Smooth muscle cell (in vitro differentiated cells): ENCODE data around the gene CYP2W1. TPM values are rescaled to one million over a fixed set of nuclear protein-coding genes. Genes with fewer than 3 reads are reported as not detected.

Experiments used
- DNase-seq: peaks from one replicate; lab custom pipeline; 2025; ENCODE audit not compliant: unreplicated experiment; lab: John Stamatoyannopoulos, UW
- H2AFZ ChIP-seq: fragments of 200-600 bp; sonication (generic); 2 replicates; pipeline ENCODE4 v1.6.0; 2016; ENCODE audit warnings: antibody characterized with exemption, low read depth, mild to moderate bottlenecking
- H3F3A ChIP-seq: fragments of 200-600 bp; sonication (generic); 2 replicates; pipeline ENCODE4 v1.6.0; 2017; ENCODE audit warnings: antibody characterized with exemption, low read depth
- H3K27ac ChIP-seq: fragments of 200-600 bp; sonication (generic); 2 replicates; pipeline ENCODE4 v1.5.1; 2016; ENCODE audit warnings: low read depth, mild to moderate bottlenecking
- H3K27me3 ChIP-seq: fragments of 200-600 bp; sonication (generic); 2 replicates; pipeline ENCODE4 v1.6.1; 2016; ENCODE audit warnings: low read depth, mild to moderate bottlenecking
- H3K36me3 ChIP-seq: fragments of 200-600 bp; sonication (generic); 2 replicates; pipeline ENCODE4 v1.5.1; 2016; ENCODE audit warnings: low read depth
- H3K4me1 ChIP-seq: fragments of 200-600 bp; sonication (generic); 2 replicates; pipeline ENCODE4 v1.5.1; 2016; ENCODE audit warnings: low read depth
- H3K4me2 ChIP-seq: fragments of 200-600 bp; sonication (generic); 2 replicates; pipeline ENCODE4 v1.6.0; 2016; ENCODE audit warnings: mild to moderate bottlenecking
- H3K4me3 ChIP-seq: fragments of 200-600 bp; sonication (generic); 2 replicates; pipeline ENCODE4 v1.5.1; 2016; ENCODE audit warnings: mild to moderate bottlenecking
- H3K79me2 ChIP-seq: fragments of 200-600 bp; sonication (generic); 2 replicates; pipeline ENCODE4 v1.6.0; 2016; ENCODE audit warnings: low read depth, mild to moderate bottlenecking
- H3K9ac ChIP-seq: fragments of 200-600 bp; sonication (generic); 2 replicates; pipeline ENCODE4 v1.6.0; 2016; ENCODE audit warnings: low read depth
- H3K9me3 ChIP-seq: fragments of 200-600 bp; sonication (generic); replicated peaks from 2 replicates; pipeline ENCODE4 v1.5.1; 2016; ENCODE audit warnings: low read depth
- H4K20me1 ChIP-seq: fragments of 200-600 bp; sonication (generic); 2 replicates; pipeline ENCODE4 v1.6.0; 2016; ENCODE audit warnings: low read depth
- WGBS: methylation state at CpG from one replicate; pipeline ENCODE4 v1.1.7; 2016; ENCODE audit warnings: low lambda C conversion rate; 5-methylcytosine and 5-hydroxymethylcytosine counted together
- polyA plus RNA-seq: library from polyadenylated mRNA; unstranded; fragments of >200 nt; fragmentation: Nextera tagmentation; extraction: Ambion mirVana; gene quantifications from 2 replicates; pipeline ENCODE4 v1.2.1, GENCODE V29; 2016
- total RNA-seq: library from RNA; depleted of rRNA; stranded (reverse); fragments of >200 nt; gene quantifications from 2 replicates; pipeline ENCODE4 v1.2.3, GENCODE V29; 2014
- TF ChIP-seq, protein P1 (sequence below): fragments of 200-600 bp; sonication (generic); IDR thresholded peaks from 2 replicates; pipeline ENCODE4 v1.5.1; 2017; ENCODE audit warnings: borderline replicate concordance, mild to moderate bottlenecking, antibody characterized with exemption; ENCODE audit not compliant: insufficient read depth, poor library complexity, severe bottlenecking

CYP2W1 gene
- total and polyA plus RNA-seq, 2 experiments from 2014 or later = not detected

DNA sequence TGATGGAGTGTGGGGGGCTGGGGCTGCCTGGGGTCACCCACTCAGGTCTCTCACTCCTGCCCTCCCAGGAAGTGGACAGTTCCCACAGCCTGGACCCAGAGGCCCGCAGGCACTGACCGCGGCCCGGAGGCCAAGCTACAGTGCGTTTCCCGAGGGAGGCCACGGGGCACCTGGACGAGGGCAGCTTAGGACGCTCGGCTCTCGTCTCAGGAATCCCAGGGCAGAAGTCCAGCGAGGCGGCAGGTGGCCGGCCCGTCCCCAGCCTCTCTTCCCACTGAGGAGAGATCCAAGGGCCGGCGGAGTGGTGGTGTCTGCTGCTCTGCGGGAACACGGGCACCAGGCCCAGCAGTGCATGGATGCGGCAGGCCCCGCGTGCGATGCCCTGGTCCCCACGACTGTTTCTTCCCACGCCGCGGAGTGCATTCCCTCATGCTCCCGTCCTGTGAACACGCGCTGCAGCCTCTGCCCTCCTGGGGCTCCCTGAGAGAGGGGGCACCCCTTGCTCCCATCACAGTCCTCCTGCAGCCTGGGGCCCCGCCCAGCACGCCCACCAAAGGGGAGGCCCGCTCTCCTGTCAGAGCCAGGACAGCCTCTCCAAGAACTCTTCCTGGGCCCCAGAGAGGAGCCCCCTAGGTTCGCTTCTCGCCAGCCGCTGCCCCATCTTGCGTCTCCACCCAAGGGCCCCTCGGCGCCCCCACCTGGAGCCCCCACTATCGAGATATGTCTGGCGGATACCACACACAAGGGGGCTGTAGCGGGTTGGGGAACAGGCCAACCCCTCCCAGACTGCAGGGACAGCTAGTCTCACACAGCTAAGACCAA, 37.0 kb downstream of the CYP2W1 start:
- H3K4me3 ChIP-seq = no peak overlapping the region
- no peak for DNase-seq
- H3K9ac ChIP-seq = no peak overlapping the region
- TF ChIP-seq, protein P1, sequence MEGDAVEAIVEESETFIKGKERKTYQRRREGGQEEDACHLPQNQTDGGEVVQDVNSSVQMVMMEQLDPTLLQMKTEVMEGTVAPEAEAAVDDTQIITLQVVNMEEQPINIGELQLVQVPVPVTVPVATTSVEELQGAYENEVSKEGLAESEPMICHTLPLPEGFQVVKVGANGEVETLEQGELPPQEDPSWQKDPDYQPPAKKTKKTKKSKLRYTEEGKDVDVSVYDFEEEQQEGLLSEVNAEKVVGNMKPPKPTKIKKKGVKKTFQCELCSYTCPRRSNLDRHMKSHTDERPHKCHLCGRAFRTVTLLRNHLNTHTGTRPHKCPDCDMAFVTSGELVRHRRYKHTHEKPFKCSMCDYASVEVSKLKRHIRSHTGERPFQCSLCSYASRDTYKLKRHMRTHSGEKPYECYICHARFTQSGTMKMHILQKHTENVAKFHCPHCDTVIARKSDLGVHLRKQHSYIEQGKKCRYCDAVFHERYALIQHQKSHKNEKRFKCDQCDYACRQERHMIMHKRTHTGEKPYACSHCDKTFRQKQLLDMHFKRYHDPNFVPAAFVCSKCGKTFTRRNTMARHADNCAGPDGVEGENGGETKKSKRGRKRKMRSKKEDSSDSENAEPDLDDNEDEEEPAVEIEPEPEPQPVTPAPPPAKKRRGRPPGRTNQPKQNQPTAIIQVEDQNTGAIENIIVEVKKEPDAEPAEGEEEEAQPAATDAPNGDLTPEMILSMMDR = no peak
- no peaks in the 10 kb centered on the region for H3K27me3 ChIP-seq
- no peaks in the 10 kb centered on the region for H3K79me2 ChIP-seq
- no peaks in the 10 kb centered on the region for H3F3A ChIP-seq
- H2AFZ ChIP-seq = no peak overlapping the region
- no peaks in the 10 kb centered on the region for H3K36me3 ChIP-seq
- H3K9me3 ChIP-seq = no peaks in the 10 kb centered on the region
- H3K27ac ChIP-seq = no peak overlapping the region
- WGBS = 97% methylated on average over 38 of the region's 42 CpGs
- no peak overlapping the region for H3K4me2 ChIP-seq
- peaks cover 77% of the 10 kb centered on the region for H4K20me1 ChIP-seq
- H3K4me1 ChIP-seq = no peaks in the 10 kb centered on the region

DNA sequence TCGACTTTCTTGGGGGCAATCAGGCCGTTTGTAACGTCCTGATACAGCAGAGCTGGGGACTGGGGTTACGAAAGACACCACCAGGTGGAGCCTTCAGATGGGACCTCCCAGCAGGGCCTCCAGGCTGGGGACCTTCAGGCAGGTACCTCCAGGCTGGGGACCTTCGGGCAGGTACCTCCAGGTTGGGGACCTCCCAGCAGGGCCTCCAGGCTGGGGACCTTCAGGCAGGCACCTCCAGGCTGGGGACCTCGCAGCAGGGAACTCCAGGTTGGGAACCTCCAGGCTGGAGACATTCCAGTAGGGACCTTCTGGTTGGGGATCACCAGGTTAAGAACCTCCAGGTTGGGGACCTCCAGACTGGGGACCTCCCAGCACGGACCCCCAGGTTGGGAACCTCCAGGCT, 37.9 kb downstream of the CYP2W1 start:
- Histone ChIP-seq H3K79me2 (peaks cover 4% of the 10 kb centered on the region), H3K4me2 (no peak overlapping the region), H3K4me3 (no peak overlapping the region), H2AFZ (no peak overlapping the region), H3K9me3 (no peaks in the 10 kb centered on the region), H3K27me3 (no peaks in the 10 kb centered on the region), H3K4me1 (no peaks in the 10 kb centered on the region), H4K20me1 (peaks cover 77% of the 10 kb centered on the region), H3K36me3 (no peaks in the 10 kb centered on the region), H3F3A (no peaks in the 10 kb centered on the region), H3K27ac (no peak overlapping the region), H3K9ac (no peak overlapping the region)
- TF ChIP-seq, protein P1 = no peak
- no peak for DNase-seq
- WGBS = 78% methylated on average over 7 of the region's 7 CpGs

DNA sequence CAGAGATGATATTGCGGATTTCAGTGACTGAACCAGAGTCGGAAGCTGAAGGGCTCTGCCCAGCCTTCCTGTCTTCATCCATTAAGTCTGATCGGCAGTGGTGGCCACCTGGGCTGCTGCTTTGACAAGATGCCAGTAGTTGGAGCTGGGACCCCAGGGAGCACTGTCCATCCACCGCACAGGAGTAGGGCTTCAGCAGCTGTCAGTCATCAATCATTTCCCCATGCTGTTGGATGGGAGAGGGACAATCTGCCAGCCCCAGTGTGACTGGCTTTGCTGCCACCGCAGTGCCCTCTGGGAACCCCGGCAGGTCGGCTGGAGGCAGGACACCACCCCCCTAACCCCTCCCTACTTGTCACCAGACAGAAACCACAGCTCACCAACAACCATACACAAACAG, 38.4 kb downstream of the CYP2W1 start:
- Histone ChIP-seq H3F3A (no peaks in the 10 kb centered on the region), H3K27me3 (no peaks in the 10 kb centered on the region), H3K27ac (no peak overlapping the region), H3K4me1 (no peaks in the 10 kb centered on the region), H3K4me2 (no peak overlapping the region), H3K36me3 (no peaks in the 10 kb centered on the region), H3K9me3 (no peaks in the 10 kb centered on the region), H3K9ac (no peak overlapping the region), H3K79me2 (peaks cover 9% of the 10 kb centered on the region), H4K20me1 (peaks cover 83% of the 10 kb centered on the region), H3K4me3 (no peak overlapping the region), H2AFZ (no peak overlapping the region)
- TF ChIP-seq, protein P1 = no peak
- 95% methylated on average over 7 of the region's 7 CpGs for WGBS
- no peak for DNase-seq

DNA sequence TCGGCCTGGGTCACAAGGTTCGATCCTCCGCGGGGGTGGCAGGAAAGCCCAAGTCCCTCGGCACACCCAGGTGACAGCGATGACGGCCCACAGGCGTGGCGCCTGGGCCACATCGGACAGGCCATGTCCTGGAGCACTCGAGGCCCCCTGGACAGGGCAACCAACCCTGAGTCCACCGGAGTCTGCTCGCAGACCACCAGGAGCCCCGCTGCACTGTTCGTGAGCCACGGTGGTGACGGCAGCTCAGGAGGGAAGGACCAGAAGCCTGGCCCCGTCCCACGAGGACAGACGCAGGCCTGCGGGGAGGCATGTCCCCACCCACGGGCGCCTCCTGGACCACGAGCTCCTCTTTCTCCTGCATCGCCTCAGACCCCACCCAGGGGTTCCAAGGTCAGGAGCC, 39.0 kb downstream of the CYP2W1 start:
- H2AFZ ChIP-seq = no peak overlapping the region
- H3K79me2 ChIP-seq = peaks cover 14% of the 10 kb centered on the region
- no peaks in the 10 kb centered on the region for H3K27me3 ChIP-seq
- TF ChIP-seq, protein P1 = no peak
- peaks cover 3% of the 10 kb centered on the region for H3K4me1 ChIP-seq
- 97% methylated on average over 24 of the region's 25 CpGs for WGBS
- no peaks in the 10 kb centered on the region for H3F3A ChIP-seq
- H3K36me3 ChIP-seq = no peaks in the 10 kb centered on the region
- peaks cover 88% of the 10 kb centered on the region for H4K20me1 ChIP-seq
- H3K9me3 ChIP-seq = no peaks in the 10 kb centered on the region
- no peak overlapping the region for H3K27ac ChIP-seq
- DNase-seq = no peak
- no peak overlapping the region for H3K4me2 ChIP-seq
- H3K9ac ChIP-seq = no peak overlapping the region
- no peak overlapping the region for H3K4me3 ChIP-seq
